ENCODE results near the gene METAP1D.

- TF ChIP-seq CTCF (IDR thresholded peaks at IDR 0.05; ENCODE audit: insufficient read depth, low read length, poor library complexity, severe bottlenecking): no peak
- TF ChIP-seq EZH2phosphoT487 (conservative IDR thresholded peaks at IDR 0.05; ENCODE audit: low read length): no peak
Measured at GRCh38 chr2:172102391-172103359, 102.9 kb downstream of the METAP1D start, which contains the start of gene DLX2.
